Measurements from ENCODE around the gene DND1. TPM values are rescaled to one million over a fixed set of nuclear protein-coding genes. Genes with fewer than 3 reads are reported as not detected.

The DND1 gene
- total RNA-seq, 1 experiment from 2014 or later: 3.3 TPM

- no peak for TF ChIP-seq ZNF121 (CRISPR knock-in tag; IDR thresholded peaks at IDR 0.05)
- no peak for TF ChIP-seq ZSCAN18 (CRISPR knock-in tag; IDR thresholded peaks at IDR 0.05)
- no peak for TF ChIP-seq NFE2L1 (CRISPR knock-in tag; IDR thresholded peaks at IDR 0.05)
- TF ChIP-seq IRF2 (CRISPR knock-in tag; IDR thresholded peaks at IDR 0.05; ENCODE audit: borderline replicate concordance, low read depth): no peak
- TF ChIP-seq ATF2 (CRISPR knock-in tag; IDR thresholded peaks at IDR 0.05; ENCODE audit: borderline replicate concordance, low read depth): no peak
- no peak for TF ChIP-seq KAT7 (CRISPR knock-in tag; IDR thresholded peaks at IDR 0.05; ENCODE audit: borderline replicate concordance)
- no peak for TF ChIP-seq TEAD4 (CRISPR knock-in tag; IDR thresholded peaks at IDR 0.05)
- TF ChIP-seq FOXP1 (CRISPR knock-in tag; IDR thresholded peaks at IDR 0.05; ENCODE audit: borderline replicate concordance): no peak
- no peak for TF ChIP-seq ZNF671 (CRISPR knock-in tag; IDR thresholded peaks at IDR 0.05)
- TF ChIP-seq ZNF512 (CRISPR knock-in tag; IDR thresholded peaks at IDR 0.05; ENCODE audit: borderline replicate concordance): no peak
- no peak for TF ChIP-seq GABPB1 (CRISPR knock-in tag; IDR thresholded peaks at IDR 0.05)
Measured at GRCh38 chr5:140658870-140659269, 14.5 kb downstream of the DND1 start (continued).

- CTCF ChIA-PET: interaction anchor here (0.7 to 2.4 kb wide), 13 partner anchors 8 to 408 kb away, joined by 3 to 21 read pairs (median 6); partner anchors contain the start of genes EIF4EBP3, HBEGF, TMCO6 and ZMAT2
Measured at GRCh38 chr5:140647042-140647419, 26.3 kb downstream of the DND1 start.

More at GRCh38 chr5:140647042-140647419, 26.3 kb downstream of the DND1 start:
- TF ChIP-seq AR (CRISPR knock-in tag; IDR thresholded peaks at IDR 0.05) (no peak), MYBL2 (CRISPR knock-in tag; IDR thresholded peaks at IDR 0.05) (no peak), JUN (CRISPR knock-in tag; IDR thresholded peaks at IDR 0.05) (no peak), E2F4 (CRISPR knock-in tag; IDR thresholded peaks at IDR 0.05; ENCODE audit: borderline replicate concordance, low read depth) (no peak), ATF6 (CRISPR knock-in tag; IDR thresholded peaks at IDR 0.05) (no peak), ARID4B (CRISPR knock-in tag; IDR thresholded peaks at IDR 0.05; ENCODE audit: borderline replicate concordance) (0 out of 2 replicates have a peak, but pooled peaks have one; percentile 14), TCF7 (CRISPR knock-in tag; IDR thresholded peaks at IDR 0.05; ENCODE audit: low read depth) (0 out of 2 replicates have a peak, but pooled peaks have one; percentile 59)
- H3K27me3 Mint-ChIP-seq (ENCODE audit: low read depth): no peaks in the 10 kb centered on the region
- H3K4me3 Mint-ChIP-seq: peak overlapping the region; percentile 98
- H3K4me1 Mint-ChIP-seq: peaks cover 10% of the 10 kb centered on the region
- peaks cover 47% of the 10 kb centered on the region for H3K36me3 Mint-ChIP-seq
- DNase-seq (ENCODE audit: low spot score) (no peak), ATAC-seq (peak; percentile 7)
- POLR2A ChIA-PET: interaction anchor here (0.7 to 2.2 kb wide), 11 partner anchors 8 to 99 kb away, joined by 3 to 29 read pairs (median 5); partner anchors contain the start of genes EIF4EBP3, HARS1, HARS2 and SRA1
- H3K27ac Mint-ChIP-seq: peak overlapping the region; percentile 74
- no peaks in the 10 kb centered on the region for H3K9me3 Mint-ChIP-seq
